Posterior cingulate gyrus (tissue), 11 donors: ENCODE results near the gene TBC1D22A.

Experiments
- DNase-seq, 10 donors: peaks; one replicate each; pipeline versions ENCODE4 v3.0.0 to v3.0.0-alpha.2; 2020 to 2021; ENCODE audit warnings: mixed read lengths in 3 of 10
- intact Hi-C: fragments of 100-400 bp; cut with DNase I; formaldehyde crosslinking; loops from one replicate; pipeline ENCODE4 v1.15.1; 2023

TBC1D22A gene

GRCh38 chr22:47029244-47030074, 267.0 kb downstream of the TBC1D22A start:
- intact Hi-C loops: no loop called here
- peak in 4 of 10 donors; percentile 23 to 75 (median 66) for DNase-seq

GRCh38 chr22:47030143-47030661, 267.8 kb downstream of the TBC1D22A start:
- DNase-seq: peak in 2 of 10 donors; percentile 26 to 59
- intact Hi-C loops: no loop called here

- intact Hi-C loops: no loop called here
- DNase-seq: peak in 5 of 10 donors; percentile 4 to 78 (median 69)
Observed at GRCh38 chr22:47030881-47031627, 268.6 kb downstream of the TBC1D22A start.

GRCh38 chr22:47031628-47031915, 269.1 kb downstream of the TBC1D22A start:
- intact Hi-C loops: no loop called here
- DNase-seq: peak in 1 of 10 donors; percentile 63

- intact Hi-C loops: no loop called here
- DNase-seq: peak in 4 of 10 donors; percentile 22 to 74 (median 62)
Observed at GRCh38 chr22:47032091-47032943, 269.9 kb downstream of the TBC1D22A start.

GRCh38 chr22:47032956-47033647, 270.7 kb downstream of the TBC1D22A start:
- peak in 2 of 10 donors; percentile 39 to 53 for DNase-seq
- intact Hi-C loops: no loop called here

GRCh38 chr22:47033648-47034000, 271.2 kb downstream of the TBC1D22A start:
- DNase-seq: peak in 4 of 10 donors; percentile 4 to 62 (median 46)

GRCh38 chr22:47034076-47034808, 271.8 kb downstream of the TBC1D22A start:
- DNase-seq: peak in 4 of 10 donors; percentile 24 to 75 (median 62)
- intact Hi-C loops: no loop called here

More at GRCh38 chr22:47033648-47034000, 271.2 kb downstream of the TBC1D22A start:
- intact Hi-C loops: no loop called here

- intact Hi-C loops: no loop called here
- peak in 4 of 10 donors; percentile 11 to 73 (median 52) for DNase-seq
Observed at GRCh38 chr22:47034905-47035419, 272.5 kb downstream of the TBC1D22A start.

- DNase-seq: peak in 4 of 10 donors; percentile 24 to 67 (median 58)
- intact Hi-C loops: no loop called here
Observed at GRCh38 chr22:47035425-47035881, 273.0 kb downstream of the TBC1D22A start.

GRCh38 chr22:47036352-47036751, 273.9 kb downstream of the TBC1D22A start:
- intact Hi-C loops: no loop called here
- DNase-seq: peak in 4 of 10 donors; percentile 9 to 55 (median 45)

GRCh38 chr22:47036936-47037485, 274.6 kb downstream of the TBC1D22A start:
- DNase-seq: peak in 4 of 10 donors; percentile 9 to 68 (median 46)
- intact Hi-C loops: no loop called here

- intact Hi-C loops: no loop called here
Observed at GRCh38 chr22:47038206-47038835, 275.9 kb downstream of the TBC1D22A start.

GRCh38 chr22:47039356-47039755, 276.9 kb downstream of the TBC1D22A start:
- DNase-seq: peak in 2 of 10 donors; percentile 0 to 22
- intact Hi-C loops: no loop called here

More at GRCh38 chr22:47038206-47038835, 275.9 kb downstream of the TBC1D22A start:
- DNase-seq: peak in 4 of 10 donors; percentile 4 to 60 (median 50)

- peak in 4 of 10 donors; percentile 27 to 70 (median 52) for DNase-seq
- intact Hi-C loops: no loop called here
Observed at GRCh38 chr22:47040486-47041270, 278.2 kb downstream of the TBC1D22A start.

GRCh38 chr22:47041271-47042115, 279.0 kb downstream of the TBC1D22A start:
- DNase-seq: peak in 4 of 10 donors; percentile 24 to 84 (median 70)
- intact Hi-C loops: no loop called here
